ENCODE measurements around the gene MICU2. TPM values are rescaled to one million over a fixed set of nuclear protein-coding genes. Genes with fewer than 3 reads are reported as not detected.

Gene MICU2
- total and polyA plus RNA-seq, 2 of the 13 experiments (the other 11 are each of a cell fraction or from before 2014, with no cell fraction given), result 31.7 to 42.4 TPM

- Histone ChIP-seq H3K9ac (ENCODE audit: insufficient read depth, low read depth, low read length) (no peak overlapping the region), H3K4me1 (ENCODE audit: insufficient read depth, low read length) (peaks cover 40% of the 10 kb centered on the region), H3K79me2 (ENCODE audit: insufficient read depth, low read length) (peaks cover 3% of the 10 kb centered on the region), H3K4me2 (ENCODE audit: low read depth, low read length) (no peak overlapping the region), H3K27me3 (ENCODE audit: control insufficient read depth in 1 of 2, insufficient read depth in 2 of 2, low read length in 2 of 2) (no peaks in the 10 kb centered on the region; a peak in 1 of 5 replicates), H3K9me3 (ENCODE audit: low read length) (no peaks in the 10 kb centered on the region), H3K36me3 (replicated peaks in 1 of 2; ENCODE audit: control insufficient read depth in 1 of 2, insufficient read depth in 2 of 2, low read length in 2 of 2) (no peaks in the 10 kb centered on the region), H3K4me3 (replicated peaks in 1 of 3; ENCODE audit: insufficient read depth in 1 of 3, low read depth in 2 of 3, low read length in 3 of 3) (no peak overlapping the region), H2AFZ (ENCODE audit: low read length) (no peak overlapping the region), H4K20me1 (ENCODE audit: insufficient read depth, low read length) (no peaks in the 10 kb centered on the region), H3K27ac (ENCODE audit: extremely low read length, insufficient read depth, low read length) (no peak overlapping the region)
- ATAC-seq, result no peak
- no TSS peak for BruUV-seq (replicated peaks)
- FAIRE-seq, result no peak
- TF ChIP-seq ZFP36L2 (CRISPR knock-in tag; IDR thresholded peaks at IDR 0.05) (no peak), PLSCR1 (CRISPR knock-in tag; IDR thresholded peaks at IDR 0.05; ENCODE audit: borderline replicate concordance) (no peak), ZSCAN29 (CRISPR knock-in tag; conservative IDR thresholded peaks at IDR 0.05) (no peak), LBX2 (CRISPR knock-in tag; IDR thresholded peaks at IDR 0.05; ENCODE audit: borderline replicate concordance) (no peak), TBP (CRISPR knock-in tag; IDR thresholded peaks at IDR 0.05) (no peak), PAWR (CRISPR knock-in tag; IDR thresholded peaks at IDR 0.05; ENCODE audit: borderline replicate concordance) (no peak), ZEB1 (IDR thresholded peaks at IDR 0.05; ENCODE audit: insufficient replicate concordance, low read depth) (no peak), ZNF354B (CRISPR knock-in tag; IDR thresholded peaks at IDR 0.05) (no peak), DMTF1 (CRISPR knock-in tag; IDR thresholded peaks at IDR 0.05) (no peak), RELA (CRISPR knock-in tag; IDR thresholded peaks at IDR 0.05) (no peak), ZMAT5 (CRISPR knock-in tag; IDR thresholded peaks at IDR 0.05; ENCODE audit: borderline replicate concordance, low read depth) (no peak), ZBTB25 (CRISPR knock-in tag; IDR thresholded peaks at IDR 0.05) (no peak), KLF16 (CRISPR knock-in tag; IDR thresholded peaks at IDR 0.05) (no peak), CBX2 (IDR thresholded peaks at IDR 0.05; ENCODE audit: low read depth, low read length) (no peak), CBX2 (CRISPR knock-in tag; IDR thresholded peaks at IDR 0.05; ENCODE audit: low read depth) (no peak), HNF4G (IDR thresholded peaks at IDR 0.05; ENCODE audit: borderline replicate concordance, low read depth, low read length) (no peak), HNF4G (CRISPR knock-in tag; IDR thresholded peaks at IDR 0.05; ENCODE audit: borderline replicate concordance, low read depth) (no peak), ZBTB7B (CRISPR knock-in tag; IDR thresholded peaks at IDR 0.05) (no peak), BORCS8-MEF2B (CRISPR knock-in tag; IDR thresholded peaks at IDR 0.05) (no peak), MAF1 (CRISPR knock-in tag; IDR thresholded peaks at IDR 0.05; ENCODE audit: borderline replicate concordance) (no peak), HINFP (CRISPR knock-in tag; IDR thresholded peaks at IDR 0.05; ENCODE audit: low read depth) (no peak)
- POLR2A ChIA-PET, result no interaction called here
- CTCF ChIA-PET (ENCODE audit: low intra/inter-chr PET ratio, low total read pairs), result no interaction called here
- in situ Hi-C loops (cut with HindIII; ENCODE audit: extremely low pct_ligation_motif_present, low pct_unique_long_range_greater_than_20kb) (no loop called here), intact Hi-C loops (cut with micrococcal nuclease; ENCODE audit: unreplicated experiment) (no loop called here)
- no peak for DNase-seq (ENCODE audit: low spot score)
Measured at GRCh38 chr13:21463424-21463823, 140.5 kb downstream of the MICU2 start.

Measured in HepG2 (cell line).